Measurements from ENCODE around the gene NPSR1.
"Not testable (repeated sequence)": the region's sequence is repeated elsewhere in the genome, so short reads cannot be mapped to it uniquely, and the experiment has no call there.

Gene NPSR1

GRCh38 chr7:34869057-34869456 lies 211.0 kb downstream of the NPSR1 start:
- no peak for DNase-seq (ENCODE audit: low spot score)

- DNase-seq (ENCODE audit: low spot score) = not testable (repeated sequence)
These were observed 212.0 kb downstream of the NPSR1 start for GRCh38 chr7:34870041-34870440.

GRCh38 chr7:34874329-34874728 lies 216.3 kb downstream of the NPSR1 start:
- DNase-seq (ENCODE audit: low spot score) = not testable (repeated sequence)

GRCh38 chr7:34875481-34875880 lies 217.5 kb downstream of the NPSR1 start:
- no peak for DNase-seq (ENCODE audit: low spot score)

DNA sequence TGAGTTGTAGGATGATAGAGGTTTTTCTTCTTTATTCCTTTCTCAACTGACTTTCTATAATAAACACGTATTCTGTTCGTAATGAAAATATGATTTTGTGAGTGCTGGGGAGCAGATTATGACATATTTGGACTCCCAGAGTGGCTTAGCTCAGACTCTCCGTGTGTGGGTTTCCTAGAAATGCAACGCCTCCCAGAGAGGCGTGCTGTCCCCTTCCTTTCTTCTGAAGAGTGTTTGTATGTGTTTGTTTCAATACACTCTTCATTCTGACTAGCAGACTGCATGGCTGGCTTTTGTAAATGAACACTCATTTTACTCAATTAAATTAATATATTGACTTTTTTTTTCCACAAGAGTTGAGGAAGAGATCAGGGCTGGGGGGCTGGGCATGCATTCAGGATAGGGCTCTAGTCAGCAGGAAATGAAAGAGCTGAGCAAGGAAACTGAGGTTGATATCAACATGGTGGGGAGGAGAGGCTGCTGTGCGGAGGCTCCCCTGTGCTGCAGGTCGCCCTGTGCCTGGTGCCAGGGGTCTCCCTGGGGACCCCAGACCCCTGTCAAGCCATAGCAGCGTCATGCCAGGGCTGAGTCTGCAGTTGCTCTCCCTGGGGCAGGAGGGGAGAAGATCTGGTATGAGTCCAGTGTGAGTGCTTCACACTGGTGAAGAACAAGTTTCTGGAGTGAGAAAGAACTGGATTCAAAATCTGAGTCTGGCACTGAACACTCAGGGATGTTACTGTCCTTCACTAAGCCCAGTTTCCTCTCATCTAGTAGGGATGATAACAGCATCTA lies 221.1 kb downstream of the NPSR1 start:
- DNase-seq (ENCODE audit: low spot score) = not testable (repeated sequence)

DNA sequence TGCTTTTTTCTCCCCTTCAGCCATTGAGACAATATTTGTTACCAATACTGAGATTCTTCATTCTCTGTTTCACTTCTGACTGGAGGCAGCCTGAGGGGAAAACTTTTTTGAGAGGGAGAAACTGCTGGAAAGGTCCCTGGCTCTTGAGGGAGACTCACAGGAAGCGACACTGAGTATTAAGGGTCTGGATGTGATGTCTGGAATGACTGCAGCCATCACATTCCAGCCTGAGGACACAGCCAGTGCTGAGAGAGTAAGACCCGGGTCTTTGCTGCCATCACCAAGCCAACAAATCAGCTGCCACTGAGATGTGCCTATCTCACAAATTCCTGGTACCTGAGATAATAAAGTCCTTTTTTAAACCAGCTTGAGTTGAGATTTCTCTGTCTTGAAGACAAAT lies 221.9 kb downstream of the NPSR1 start:
- no peak for DNase-seq (ENCODE audit: low spot score)

DNA sequence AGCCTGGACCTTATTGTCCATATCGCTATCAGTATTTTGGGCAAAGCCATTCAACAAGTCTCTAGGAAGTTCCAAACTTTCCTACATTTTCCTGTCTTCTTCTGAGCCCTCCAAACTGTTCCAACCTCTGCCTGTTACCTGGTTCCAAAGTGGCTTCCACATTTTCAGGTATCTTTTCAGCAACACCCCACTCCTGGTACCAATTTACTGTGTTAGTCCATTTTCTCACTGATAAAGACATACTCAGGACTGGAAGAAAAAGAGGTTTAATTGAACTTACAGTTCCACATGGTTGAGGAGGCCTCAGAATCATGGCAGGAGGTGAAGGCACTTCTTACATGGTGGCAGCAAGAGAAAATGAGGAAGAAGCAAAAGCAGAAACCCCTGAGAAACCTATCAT lies 225.8 kb downstream of the NPSR1 start:
- DNase-seq (ENCODE audit: low spot score) = not testable (repeated sequence)

DNA sequence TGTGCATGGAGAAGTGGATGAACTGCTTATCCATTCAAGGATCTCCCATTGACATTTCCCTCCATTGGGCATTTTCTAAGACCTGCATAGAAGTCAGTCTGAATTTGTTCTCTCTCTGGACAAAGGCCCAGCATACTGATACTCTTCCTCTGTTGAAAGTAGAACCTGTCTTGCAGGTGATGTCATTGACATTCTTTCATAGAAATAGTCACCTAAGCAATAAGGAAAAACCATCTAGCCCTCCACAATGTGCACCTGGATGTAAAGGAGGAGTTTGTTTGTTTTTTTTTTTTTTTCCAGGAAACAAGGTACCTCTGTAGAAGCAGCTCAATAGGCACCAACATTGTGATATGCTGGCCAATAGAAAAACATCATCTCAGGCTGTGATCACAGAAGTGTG lies 228.8 kb downstream of the NPSR1 start:
- no peak for DNase-seq (ENCODE audit: low spot score)

GRCh38 chr7:34889951-34890350 lies 231.9 kb downstream of the NPSR1 start:
- no peak for DNase-seq (ENCODE audit: low spot score)

DNA sequence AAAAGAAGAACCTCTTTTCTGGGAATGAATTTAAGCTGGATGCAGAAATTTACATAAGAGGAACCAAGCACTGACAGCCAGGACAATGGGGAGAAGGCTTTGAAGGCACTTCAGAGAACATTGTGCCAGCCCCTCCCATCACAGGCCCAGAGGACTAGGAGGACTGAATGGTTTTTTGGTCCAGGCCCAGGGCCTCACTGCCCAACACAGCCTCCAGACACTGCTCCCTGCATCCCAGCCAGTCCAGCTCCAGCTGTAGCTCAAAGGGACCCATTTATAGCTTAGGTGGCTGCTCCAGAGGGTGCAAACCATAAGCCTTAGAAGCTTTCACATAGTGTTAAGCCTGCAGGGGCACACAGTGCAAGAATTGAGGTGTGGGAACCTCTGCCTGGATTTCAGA lies 237.2 kb downstream of the NPSR1 start:
- no peak for DNase-seq (ENCODE audit: low spot score)

Measured in COLO829 (cell line).